ENCODE measurements around the gene CDH4. TPM values are rescaled to one million over a fixed set of nuclear protein-coding genes. Genes with fewer than 3 reads are reported as not detected.

Gene CDH4
- total RNA-seq, 1 donor from 2014 or later: 8.9 TPM

- Mint-ChIP-seq H3K9me3 (no peaks in the 10 kb centered on the region), H3K27ac (ENCODE audit: unreplicated experiment) (no peak overlapping the region), H3K36me3 (ENCODE audit: low read depth) (no peaks in the 10 kb centered on the region), H3K4me1 (peaks cover 7% of the 10 kb centered on the region), H3K4me3 (no peak overlapping the region), H3K27me3 (ENCODE audit: low read depth) (peaks cover 19% of the 10 kb centered on the region)
- TF ChIP-seq CTCF (conservative IDR thresholded peaks at IDR 0.05): no peak
- DNase-seq (ENCODE audit: low read depth, low spot score): no peak
These were observed 702.4 kb downstream of the CDH4 start for GRCh38 chr20:61954276-61955021.

- Mint-ChIP-seq H3K4me3 (no peak overlapping the region), H3K27ac (ENCODE audit: unreplicated experiment) (no peak overlapping the region), H3K4me1 (peaks cover 7% of the 10 kb centered on the region), H3K36me3 (ENCODE audit: low read depth) (no peaks in the 10 kb centered on the region), H3K27me3 (ENCODE audit: low read depth) (peaks cover 19% of the 10 kb centered on the region), H3K9me3 (no peaks in the 10 kb centered on the region)
- DNase-seq (ENCODE audit: low read depth, low spot score): no peak
- no peak for TF ChIP-seq CTCF (conservative IDR thresholded peaks at IDR 0.05)
These were observed 703.8 kb downstream of the CDH4 start for GRCh38 chr20:61955668-61956395.

GRCh38 chr20:61956396-61957342 lies 704.6 kb downstream of the CDH4 start:
- Mint-ChIP-seq H3K27ac (ENCODE audit: unreplicated experiment) (no peak overlapping the region), H3K4me1 (peaks cover 7% of the 10 kb centered on the region), H3K9me3 (no peaks in the 10 kb centered on the region), H3K36me3 (ENCODE audit: low read depth) (peaks cover 4% of the 10 kb centered on the region), H3K4me3 (no peak overlapping the region), H3K27me3 (ENCODE audit: low read depth) (peaks cover 19% of the 10 kb centered on the region)
- TF ChIP-seq CTCF (conservative IDR thresholded peaks at IDR 0.05): no peak
- DNase-seq (ENCODE audit: low read depth, low spot score): no peak

GRCh38 chr20:61957961-61958715 lies 706.1 kb downstream of the CDH4 start:
- no peak overlapping the region for H3K4me3 Mint-ChIP-seq
- H3K4me1 Mint-ChIP-seq: no peaks in the 10 kb centered on the region
- DNase-seq (ENCODE audit: low read depth, low spot score): no peak
- no peak overlapping the region for H3K27ac Mint-ChIP-seq (ENCODE audit: unreplicated experiment)
- H3K9me3 Mint-ChIP-seq: no peaks in the 10 kb centered on the region
- peaks cover 4% of the 10 kb centered on the region for H3K36me3 Mint-ChIP-seq (ENCODE audit: low read depth)
- no peak for TF ChIP-seq CTCF (conservative IDR thresholded peaks at IDR 0.05)
- H3K27me3 Mint-ChIP-seq (ENCODE audit: low read depth): peaks cover 19% of the 10 kb centered on the region

Measured in neural crest cell (in vitro differentiated cells).